GM18508 (cell line): ENCODE data around the gene ARHGEF28.

Source experiments
- ATAC-seq: cut with Tn5 transposase; IDR thresholded peaks from one replicate; pipeline ENCODE4 v1.9.1; 2021; ENCODE audit warnings: moderate number of reproducible peaks; ENCODE audit not compliant: insufficient read depth, unreplicated experiment

Gene ARHGEF28

DNA sequence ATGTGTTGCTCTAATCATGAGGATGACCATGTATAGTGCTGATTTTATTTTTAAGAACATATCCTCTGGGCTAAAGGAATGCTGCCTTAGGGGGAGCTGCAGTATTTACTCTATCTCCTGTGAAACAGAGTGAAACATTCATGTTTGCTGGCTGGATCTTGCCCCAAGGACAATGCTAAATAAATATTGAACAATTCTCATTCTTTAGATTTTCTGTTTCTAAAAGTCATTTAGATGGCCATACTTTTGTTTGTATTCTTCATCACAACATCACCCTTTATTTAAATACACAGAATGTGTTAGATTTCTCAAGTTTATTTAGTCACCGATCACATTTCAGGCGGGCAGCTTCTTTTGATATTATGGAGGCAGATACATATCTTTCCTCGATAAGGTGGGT, 103.3 kb downstream of the ARHGEF28 start:
- no peak for ATAC-seq

DNA sequence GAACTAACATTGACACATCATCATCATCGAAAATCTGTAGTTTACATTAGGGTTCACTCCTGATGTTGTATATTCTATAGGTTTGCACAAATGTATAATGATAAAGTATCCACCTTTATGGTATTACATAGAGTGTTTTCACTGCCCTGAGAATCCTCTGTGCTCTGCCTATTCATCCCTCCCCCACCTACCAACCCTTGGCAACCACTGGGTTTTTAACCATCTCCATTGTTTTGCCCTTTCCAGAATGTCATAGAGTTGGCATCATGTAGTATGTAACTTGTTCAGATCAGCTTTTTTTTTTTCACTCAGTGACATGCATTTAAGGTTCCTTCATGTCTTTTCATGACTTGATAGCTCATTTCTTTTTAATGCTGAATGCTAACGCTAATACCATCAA, 106.0 kb downstream of the ARHGEF28 start:
- ATAC-seq: no peak

DNA sequence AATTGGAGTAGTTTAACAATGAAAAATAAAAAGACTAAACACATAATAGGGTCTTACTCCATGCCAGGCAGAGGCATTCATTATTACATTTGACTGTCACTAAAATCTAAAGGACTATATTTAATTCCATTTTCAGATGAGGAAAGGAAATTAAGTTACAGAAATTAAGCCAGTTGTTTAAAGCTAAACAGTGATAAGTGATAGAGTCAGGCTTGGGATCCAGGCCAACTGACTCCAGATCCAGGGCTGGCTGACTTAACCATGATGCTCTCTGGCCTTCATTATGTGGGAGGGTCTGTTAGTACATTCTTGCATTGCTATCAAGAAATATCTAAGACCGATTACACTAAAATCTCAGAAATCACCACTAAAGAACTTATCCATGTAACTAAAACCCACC, 107.2 kb downstream of the ARHGEF28 start:
- ATAC-seq: no peak

DNA sequence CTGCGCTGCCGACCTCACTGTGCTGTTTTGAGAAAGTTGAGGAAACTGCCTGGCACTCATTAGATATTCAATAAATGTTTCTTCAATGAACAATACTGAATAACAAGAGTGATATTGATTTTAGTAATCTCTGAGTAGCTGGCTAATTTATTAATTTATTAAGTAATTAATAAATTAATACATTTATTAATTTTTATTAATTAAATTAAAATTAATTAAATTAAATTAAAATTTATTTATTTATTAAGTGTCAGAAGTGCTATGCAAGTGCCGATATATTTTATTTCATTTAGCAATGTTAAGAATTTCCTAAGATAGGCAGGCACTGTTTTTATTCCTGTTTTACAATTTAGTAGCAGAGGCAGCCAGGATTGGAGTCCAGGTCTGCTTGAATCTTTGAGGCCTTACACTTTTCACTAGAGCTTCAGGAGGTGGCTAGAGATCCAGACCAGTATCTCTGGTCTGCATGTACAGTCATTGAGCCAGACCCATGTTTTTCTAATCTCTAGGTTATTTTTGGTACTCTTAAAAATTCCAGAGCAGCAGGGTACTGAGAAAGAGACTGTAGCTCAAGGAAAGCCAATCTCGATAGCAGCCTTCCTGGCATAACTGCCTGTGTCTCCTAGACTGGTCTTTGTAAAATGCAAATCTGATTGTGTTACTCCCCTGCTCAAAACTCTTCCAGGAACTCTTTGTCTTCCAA, 109.2 kb downstream of the ARHGEF28 start:
- ATAC-seq: no peak

DNA sequence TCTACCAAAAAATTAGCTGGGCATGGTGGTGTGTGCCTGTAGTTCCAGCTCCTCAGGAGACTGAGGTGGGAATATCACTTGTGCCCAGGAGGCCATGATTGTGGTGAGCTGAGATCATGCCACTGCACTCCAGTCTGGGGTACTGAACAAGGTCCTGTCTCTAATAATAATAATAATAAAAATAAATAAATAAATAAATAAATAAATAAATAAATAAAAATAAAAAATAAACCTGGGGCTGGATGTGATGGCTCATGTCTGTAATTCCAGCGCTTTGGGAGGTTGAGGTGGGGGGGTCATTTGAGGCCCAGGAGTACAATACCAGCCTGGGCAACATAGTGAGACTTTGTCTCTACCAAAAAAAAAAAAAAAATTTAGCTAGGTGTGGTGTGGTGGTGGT, 113.7 kb downstream of the ARHGEF28 start:
- ATAC-seq: no peak

DNA sequence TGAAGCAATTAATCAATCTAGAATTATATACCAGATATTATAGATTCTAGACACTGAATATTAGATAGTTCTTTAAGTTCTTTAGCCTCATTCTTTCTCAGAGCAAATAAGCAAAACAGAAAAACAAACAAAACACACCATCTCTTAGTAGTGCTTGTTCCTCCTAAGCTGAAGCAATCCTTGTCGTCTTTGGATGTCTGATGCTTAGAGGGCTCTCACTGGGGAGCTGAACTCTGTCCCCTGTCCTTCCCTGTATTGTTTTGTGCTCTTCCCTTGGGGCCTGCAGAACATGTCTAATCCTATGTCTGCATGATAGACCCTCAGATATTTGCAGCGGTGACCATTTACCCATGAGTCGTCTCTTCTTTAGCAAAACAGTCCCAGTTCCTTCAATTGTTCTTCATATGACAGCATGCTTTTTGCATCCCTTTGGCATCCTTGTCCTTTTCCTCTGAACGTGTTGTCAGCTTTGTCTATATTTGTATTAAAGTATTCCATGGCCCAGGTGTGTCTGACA, 114.3 kb downstream of the ARHGEF28 start:
- no peak for ATAC-seq

DNA sequence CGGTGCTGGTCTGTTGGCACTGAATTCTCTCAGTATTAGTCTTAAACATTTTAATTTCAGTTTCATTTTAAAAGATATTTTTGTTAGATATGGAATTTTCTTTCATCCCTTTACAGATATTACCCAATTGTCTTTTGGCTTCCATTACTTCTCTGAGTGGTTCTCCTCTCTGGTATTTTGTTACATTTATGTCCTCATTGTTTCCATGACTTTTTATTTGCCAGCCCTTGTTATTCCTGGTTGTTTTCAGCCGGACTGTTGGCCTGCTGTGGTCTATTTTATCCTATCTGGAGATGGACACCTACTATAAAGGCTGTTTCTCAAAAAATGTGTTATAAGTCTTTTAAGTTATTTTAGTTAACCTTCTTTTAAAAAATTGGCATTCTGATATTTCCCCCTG, 117.2 kb downstream of the ARHGEF28 start:
- ATAC-seq: no peak

DNA sequence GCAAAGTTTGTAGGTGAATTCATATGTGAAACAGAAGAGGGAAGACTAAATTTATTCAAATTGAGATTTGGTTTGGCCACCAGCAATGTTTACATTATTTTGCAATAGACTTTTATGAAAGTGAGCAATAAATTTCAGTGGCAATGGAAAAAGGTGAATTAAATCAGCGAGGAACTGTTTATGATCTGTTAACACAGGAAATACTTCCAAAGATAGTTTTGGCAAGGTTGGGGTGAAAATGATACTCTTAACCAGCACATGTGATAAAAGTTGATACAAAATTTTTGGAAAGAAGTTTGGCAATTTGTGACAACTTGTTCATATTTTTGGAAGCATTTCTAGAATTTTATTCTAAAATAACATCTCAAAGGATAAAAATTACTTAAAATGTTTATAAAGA, 119.8 kb downstream of the ARHGEF28 start:
- no peak for ATAC-seq

DNA sequence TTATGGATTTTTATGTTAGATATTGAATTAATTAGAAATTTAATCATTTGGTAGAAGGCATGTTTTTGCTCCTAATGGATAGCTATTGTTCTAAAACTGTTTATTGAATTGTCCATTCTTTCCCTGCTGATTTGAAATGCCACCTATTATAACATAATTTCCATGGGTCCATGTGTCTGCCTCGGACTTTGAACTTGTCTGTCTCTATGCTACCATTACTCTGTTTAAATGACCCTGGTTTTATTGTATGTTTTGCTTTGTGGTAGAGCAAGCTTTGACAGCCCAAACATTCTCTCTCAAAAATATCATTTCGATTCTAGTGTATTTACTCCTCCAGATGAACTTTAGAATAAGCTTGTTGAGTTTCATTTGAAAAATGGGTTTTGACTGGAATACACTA, 120.6 kb downstream of the ARHGEF28 start:
- ATAC-seq: no peak

DNA sequence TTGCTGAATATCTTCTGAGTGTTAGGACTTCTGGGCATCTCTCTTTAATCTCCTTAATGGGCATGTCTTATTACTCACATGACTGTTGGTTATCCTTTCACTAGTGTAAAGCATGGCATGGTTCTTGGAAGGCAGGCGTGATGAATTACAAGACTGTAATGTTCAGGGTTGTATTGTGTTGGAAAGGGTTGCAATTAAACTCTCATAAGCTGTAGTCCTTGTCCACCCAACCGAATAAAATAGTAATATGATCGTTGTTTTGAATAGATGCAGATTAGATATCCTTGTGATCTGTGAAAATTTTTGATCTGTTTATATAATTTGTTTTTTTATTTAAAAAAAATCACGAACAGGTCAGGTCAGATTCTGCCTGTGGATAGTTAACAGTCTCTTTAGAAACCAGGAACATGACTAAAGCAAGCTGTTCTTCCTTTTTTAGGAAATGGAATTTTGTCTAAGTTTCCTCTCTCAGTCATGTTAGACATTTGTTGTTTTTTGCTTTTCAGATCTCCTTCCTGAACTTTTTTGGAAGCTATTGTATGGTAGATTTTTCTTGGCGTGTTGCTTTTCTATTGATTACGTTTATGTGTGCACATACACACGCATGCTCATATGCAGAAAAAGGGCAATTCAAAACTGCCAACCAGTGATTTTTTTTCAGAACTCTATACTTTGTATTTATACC, 121.8 kb downstream of the ARHGEF28 start:
- no peak for ATAC-seq

DNA sequence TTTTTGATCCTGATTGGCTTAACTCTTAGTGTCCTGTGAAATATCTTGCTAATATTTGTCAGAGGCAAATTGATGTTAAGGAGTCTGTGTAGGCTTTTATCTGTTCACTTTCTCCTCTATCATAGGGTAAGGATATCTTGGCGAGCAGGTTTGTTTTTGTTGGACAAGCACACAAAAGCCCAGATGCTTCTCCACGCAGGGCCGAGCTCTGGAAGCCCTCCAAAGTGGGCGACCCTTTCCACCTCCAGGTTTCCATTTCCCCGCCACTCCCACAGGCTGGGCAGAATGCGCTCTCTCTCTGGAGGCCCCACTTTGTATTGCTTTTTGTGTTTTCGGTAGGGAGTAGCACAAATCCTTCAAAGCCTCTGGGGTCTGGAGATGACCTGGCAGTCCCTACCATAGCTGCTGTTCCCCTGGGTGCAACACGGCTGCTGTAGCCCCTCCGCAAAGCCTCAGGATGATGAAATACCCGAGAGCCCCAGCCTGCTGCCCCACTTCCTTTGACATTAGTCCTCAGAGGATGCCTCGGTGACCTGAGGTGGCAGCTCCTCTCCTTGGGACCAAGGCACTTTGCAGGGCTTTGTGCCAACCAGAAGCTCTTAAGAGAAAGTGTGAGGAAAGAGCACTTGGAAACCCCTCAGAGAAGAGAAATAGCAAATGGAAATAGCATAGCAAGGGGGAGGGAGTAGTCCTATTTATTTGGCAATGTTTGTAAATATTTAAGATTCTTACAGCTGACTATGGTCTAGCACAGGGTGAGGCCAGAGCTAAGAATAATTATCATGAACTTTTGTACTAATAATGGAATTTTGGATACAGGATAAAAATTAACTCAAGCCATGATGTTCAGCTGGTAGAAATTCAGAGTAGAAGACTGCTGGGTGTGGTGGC, 122.8 kb downstream of the ARHGEF28 start:
- ATAC-seq: no peak

DNA sequence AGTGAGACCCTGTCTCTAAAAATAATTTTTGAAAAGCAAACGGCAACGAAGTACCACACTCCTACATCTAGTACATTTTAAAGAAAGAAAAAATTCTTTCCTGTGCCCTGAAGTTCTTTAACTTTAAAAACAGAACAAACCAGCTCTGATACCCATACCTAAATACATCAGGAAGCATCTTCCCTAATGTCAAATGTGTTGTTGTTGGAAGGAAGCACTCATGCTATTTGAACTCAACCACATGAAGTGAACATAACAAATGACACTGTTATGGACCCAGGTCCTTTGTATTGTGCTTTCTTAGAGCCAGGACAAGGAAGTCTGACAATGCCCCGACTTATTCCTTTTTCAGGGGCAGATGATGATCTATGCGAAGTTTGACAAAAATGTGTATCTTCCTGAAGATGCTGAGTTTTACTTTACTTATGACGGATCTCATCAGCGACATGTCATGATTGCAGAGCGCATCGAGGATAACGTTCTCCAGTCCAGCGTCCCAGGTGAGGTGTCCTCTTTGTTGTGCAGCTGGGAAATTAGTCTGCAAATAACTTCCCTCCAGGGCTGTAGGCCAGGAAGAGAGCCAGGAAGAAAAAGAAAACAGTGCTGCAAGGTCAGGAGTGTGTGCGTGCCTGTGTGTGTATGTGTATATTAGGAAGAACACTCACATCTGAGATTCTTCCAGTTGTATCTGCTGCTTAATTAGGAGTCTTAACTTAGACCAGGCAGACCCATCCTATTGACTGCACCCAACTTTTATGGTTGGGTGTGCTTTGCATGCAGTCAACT, 123.7 kb downstream of the ARHGEF28 start:
- no peak for ATAC-seq

DNA sequence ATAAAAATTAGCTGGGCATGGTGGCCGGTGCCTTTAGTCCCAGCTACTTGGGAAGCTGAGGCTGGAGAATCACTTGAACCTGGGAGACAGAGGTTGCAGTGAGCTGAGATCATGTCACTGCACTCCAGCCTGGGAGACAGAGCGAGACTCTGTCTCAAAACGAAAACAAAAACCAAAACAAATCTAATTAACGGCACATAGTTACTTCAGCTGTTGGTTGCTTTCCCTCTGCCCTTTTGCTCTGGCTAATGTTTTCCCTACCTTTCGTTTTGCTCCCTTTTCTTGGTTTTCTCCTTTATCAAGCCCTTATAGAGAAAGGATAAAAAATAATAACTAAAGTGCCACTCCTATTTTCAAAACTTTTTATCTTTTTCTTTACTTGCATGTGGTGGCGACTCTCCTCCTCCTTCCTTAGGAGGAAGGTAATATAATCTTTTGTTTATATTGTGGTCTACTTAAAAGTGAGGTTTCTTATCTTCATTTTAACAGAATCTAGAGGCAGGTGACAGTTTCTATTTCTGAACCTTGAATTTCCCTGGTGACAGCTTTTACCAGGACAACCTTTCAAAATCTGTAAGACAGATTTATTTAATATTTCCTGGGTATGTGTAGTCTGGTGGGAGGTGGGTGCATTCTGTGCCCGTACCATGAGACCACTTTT, 125.4 kb downstream of the ARHGEF28 start:
- no peak for ATAC-seq

DNA sequence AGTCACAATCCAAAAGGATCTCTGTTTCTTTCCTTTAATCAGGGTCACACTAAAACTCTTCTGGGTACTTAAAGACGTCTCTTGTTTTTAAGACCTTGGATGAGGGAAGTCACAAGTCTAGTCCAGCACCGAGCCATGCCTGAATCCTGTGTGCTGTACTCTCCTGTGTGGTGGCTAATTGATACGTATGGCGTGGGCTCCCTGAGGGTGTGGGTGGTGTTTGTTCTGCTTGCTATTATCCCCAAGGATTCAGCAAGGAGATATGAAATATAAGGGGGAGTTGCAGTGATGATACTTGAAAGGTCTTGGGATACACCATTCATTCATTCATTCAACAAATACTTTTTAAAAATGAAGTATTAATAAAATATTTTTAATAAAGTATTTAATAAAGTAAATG, 128.3 kb downstream of the ARHGEF28 start:
- no peak for ATAC-seq

DNA sequence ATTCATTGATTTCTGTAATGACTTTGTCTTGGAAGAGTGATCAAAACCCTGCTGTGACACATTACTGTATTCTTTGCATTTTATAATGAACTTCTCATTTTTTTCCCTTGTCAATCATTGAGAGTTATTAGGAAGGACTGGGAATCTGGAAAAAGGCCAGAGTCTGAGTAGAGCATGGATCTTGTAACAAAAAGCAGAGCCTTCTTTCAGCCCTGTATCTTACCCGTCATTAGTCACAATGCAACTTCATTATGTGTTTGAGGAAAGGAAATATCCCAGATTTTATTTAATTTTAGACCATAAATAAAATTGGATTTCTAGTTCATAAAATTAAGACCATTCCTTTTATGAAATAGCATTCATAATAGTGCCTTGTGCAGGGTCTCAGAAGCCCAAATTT, 131.4 kb downstream of the ARHGEF28 start:
- ATAC-seq: no peak

DNA sequence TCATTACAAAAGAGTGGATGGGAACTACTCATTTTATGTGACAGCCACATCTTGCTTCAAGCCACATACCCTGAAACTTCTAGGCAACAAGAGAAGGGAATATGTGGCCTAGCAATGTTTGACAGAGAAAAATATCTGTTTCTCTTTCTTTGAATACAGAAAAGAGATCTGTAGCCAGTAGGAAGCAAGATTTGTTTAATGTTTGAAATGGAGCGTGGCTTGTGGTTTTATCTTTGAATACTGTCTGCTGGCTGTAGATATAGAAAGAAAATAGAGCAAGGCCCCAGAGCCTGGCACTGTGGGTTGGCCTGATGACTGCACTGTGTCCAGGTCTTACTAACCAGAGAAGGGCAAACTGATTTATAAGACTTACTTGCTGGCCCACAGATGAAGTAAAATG, 133.8 kb downstream of the ARHGEF28 start:
- no peak for ATAC-seq

DNA sequence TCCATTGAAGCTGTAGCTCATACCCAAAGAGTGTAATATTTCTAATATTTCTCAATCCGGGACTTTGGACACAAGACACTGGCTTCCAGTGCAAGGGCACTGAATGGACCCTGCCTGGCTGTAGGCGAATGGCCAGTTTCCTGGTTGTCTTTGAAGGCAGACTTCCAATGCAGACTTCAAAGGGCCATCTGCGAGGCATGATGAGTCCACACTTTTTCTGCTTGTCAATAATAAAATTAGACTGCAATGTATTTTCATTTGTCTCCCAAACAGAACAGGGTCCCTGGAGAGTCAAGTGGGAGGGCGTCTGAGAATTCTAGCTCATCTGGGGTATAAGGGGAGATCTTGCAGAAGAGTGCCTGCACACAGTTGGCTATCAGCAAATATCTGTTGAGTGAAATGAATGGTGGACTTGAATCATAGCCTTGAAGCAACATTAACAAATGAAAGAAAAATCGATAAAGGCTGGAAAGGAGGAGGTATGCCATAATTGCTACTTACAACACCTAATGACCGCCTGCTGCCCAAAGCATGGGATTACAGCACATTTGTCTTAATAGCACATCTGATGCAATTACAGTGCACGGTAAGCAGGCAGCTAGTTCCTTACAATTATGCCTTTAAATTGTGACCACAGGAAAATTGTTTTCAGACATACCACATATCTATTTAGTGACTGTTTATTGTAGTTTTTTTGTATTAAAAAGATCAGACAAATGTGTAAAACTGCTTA, 137.5 kb downstream of the ARHGEF28 start:
- ATAC-seq: no peak

DNA sequence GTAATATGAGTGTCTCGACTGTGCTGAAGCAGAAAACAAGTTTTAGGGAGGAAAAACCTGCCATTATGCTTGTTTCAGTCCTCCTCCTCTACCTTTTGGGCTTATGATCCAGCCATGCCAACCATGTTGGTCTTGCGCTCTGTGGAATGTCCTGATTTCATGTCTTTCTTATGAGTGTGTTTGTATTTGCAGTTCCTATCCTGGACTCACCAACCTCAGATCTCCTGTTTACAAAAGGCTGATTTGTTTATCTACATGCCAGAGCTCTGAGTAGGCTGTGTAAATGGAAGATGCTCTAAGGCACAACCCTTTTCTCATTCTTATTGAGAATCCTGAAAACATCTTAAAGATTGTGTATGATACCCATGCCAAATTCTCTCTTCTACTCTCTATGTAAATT, 138.6 kb downstream of the ARHGEF28 start:
- ATAC-seq: no peak

DNA sequence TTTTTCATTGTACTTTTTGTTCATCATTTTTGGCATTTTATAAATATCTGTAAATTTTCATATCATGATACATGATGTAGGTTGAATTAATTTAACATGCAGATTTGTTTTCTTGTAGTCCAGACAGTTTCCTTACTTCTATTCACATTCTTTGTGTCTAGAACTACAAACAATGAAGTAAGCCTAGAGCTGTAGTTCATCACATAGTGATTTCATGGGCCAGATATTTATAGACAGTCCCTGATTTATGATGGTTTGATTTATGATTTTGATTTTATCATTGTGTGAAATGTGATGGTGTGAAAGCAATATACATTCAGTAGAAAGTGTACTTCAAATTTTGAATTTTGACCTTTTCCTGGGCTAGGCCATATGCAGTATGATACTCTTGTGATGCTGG, 139.0 kb downstream of the ARHGEF28 start:
- ATAC-seq: no peak
